HEK293T (cell line): ENCODE data around the gene KAT2B.

Source experiments
- ELF4 ChIP-seq: fragments of 450-650 bp; IDR thresholded peaks from 2 replicates; pipeline ENCODE4 v1.6.1; 2017; ENCODE audit warnings: antibody characterized with exemption
- HDGF ChIP-seq: fragments of 450-650 bp; IDR thresholded peaks from 2 replicates; pipeline ENCODE4 v1.6.1; 2017; ENCODE audit warnings: antibody characterized with exemption, borderline replicate concordance
- L3MBTL2 ChIP-seq: fragments of 450-650 bp; conservative IDR thresholded peaks from 2 replicates; pipeline ENCODE4 v1.6.1; 2016; ENCODE audit warnings: mild to moderate bottlenecking

- TF ChIP-seq L3MBTL2 (no peak), HDGF (no peak), ELF4 (no peak)
These were observed 6.3 kb downstream of the KAT2B start for GRCh38 chr3:20046556-20046955.
